OCI-LY3 (cell line): Measurements from ENCODE around the gene PRDM12.

ENCODE experiments used
- H2AFZ ChIP-seq: fragments of 200-600, 300-600 bp; shearing (Covaris generic); 2 replicates; pipeline ENCODE4 v1.6.0; 2014; ENCODE audit warnings: antibody characterized with exemption, low read depth, low read length
- H3K27ac ChIP-seq: fragments of 200-600, 300-600 bp; sonication (generic); 2 replicates; pipeline ENCODE4 v1.5.1; 2014; ENCODE audit warnings: mild to moderate bottlenecking, low read length, moderate library complexity, mixed read lengths
- H3K27me3 ChIP-seq: fragments of 200-600, 300-600 bp; sonication (generic); 2 replicates; pipeline ENCODE4 v1.6.1; 2014; ENCODE audit warnings: low read depth, low read length, mixed read lengths
- H3K36me3 ChIP-seq: fragments of 200-600, 300-600 bp; sonication (generic); replicated peaks from 2 replicates; pipeline ENCODE3; 2014; ENCODE audit warnings: low read depth, low read length, mixed read lengths
- H3K4me1 ChIP-seq: fragments of 300-600, 200-600 bp; sonication (generic); 2 replicates; pipeline ENCODE4 v1.6.1; 2014; ENCODE audit warnings: low read length, mixed read lengths
- H3K4me2 ChIP-seq: fragments of 200-600, 300-600 bp; sonication (generic); 2 replicates; pipeline ENCODE4 v1.6.1; 2014; ENCODE audit warnings: low read length, mixed read lengths
- H3K4me3 ChIP-seq: fragments of 300-600, 200-600 bp; sonication (generic); 2 replicates; pipeline ENCODE4 v1.5.1; 2014; ENCODE audit warnings: antibody characterized with exemption, mild to moderate bottlenecking, low read length, moderate library complexity
- H3K79me2 ChIP-seq: fragments of 300-600, 200-600 bp; shearing (Covaris generic); 2 replicates; pipeline ENCODE4 v1.6.1; 2014; ENCODE audit warnings: mild to moderate bottlenecking, low read length, mixed read lengths
- H3K9ac ChIP-seq: fragments of 300-600, 200-600 bp; shearing (Covaris generic); 2 replicates; pipeline ENCODE4 v1.6.0; 2014; ENCODE audit warnings: mild to moderate bottlenecking, low read length, moderate library complexity
- H3K9me3 ChIP-seq: fragments of 200-600, 300-600 bp; shearing (Covaris generic); 2 replicates; pipeline ENCODE4 v1.6.1; 2014; ENCODE audit warnings: low read length, mixed read lengths; ENCODE audit not compliant: insufficient read depth
- H4K20me1 ChIP-seq: fragments of 200-600, 300-600 bp; sonication (generic); 2 replicates; pipeline ENCODE4 v1.6.1; 2016; ENCODE audit warnings: low read length, mixed read lengths; ENCODE audit not compliant: insufficient read depth
- CTCF ChIP-seq: fragments of 200-600, 300-600 bp; sonication (generic); IDR thresholded peaks from 2 replicates; pipeline ENCODE4 v1.5.1; 2014; ENCODE audit warnings: antibody characterized with exemption, low read length, low read depth
- EZH2phosphoT487 ChIP-seq: fragments of 200-600 bp; shearing (Covaris generic); IDR thresholded peaks from 2 replicates; pipeline ENCODE4 v1.6.1; 2018; ENCODE audit warnings: antibody characterized with exemption, mixed run types, low read depth

PRDM12 gene

DNA sequence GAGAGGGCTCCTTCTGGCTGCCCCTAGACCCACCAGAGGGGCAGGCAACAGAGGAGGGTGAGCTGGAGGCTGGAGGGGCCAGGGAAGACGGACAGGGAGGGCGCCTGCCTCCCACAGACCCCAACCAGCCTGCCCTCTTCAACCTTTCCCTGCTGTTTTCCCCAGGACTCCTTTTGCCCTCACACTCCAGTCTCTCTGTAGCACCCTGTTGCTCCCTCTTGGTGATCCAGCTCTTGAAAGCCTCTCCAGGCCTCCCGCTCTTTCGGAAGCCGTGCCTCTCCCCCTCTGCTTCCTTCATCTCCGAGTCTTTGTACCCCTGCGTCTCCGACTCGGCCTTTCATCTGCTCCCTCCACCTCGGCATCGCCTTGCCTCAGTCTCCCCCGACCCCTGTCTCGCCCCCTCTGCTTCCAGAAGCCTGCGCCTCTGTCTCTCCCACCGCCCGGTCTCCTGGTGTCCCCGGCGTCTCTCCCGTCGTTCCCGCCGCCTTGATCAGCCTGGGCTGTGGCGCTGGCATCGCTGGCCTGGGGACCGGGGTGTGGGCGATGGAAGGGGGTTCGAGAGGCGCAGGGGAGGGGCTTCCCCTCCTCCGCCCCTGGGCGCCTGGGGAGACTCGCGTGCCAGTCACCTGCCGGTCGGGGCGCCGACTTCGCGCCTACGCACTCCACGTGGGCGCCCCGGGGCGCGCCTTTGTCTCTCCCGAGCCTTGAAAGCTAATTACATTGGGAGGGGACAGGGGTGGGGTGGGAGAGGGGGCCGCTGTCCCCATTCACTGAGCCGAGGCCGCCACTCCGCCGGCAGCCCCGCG, 5.3 kb upstream of the PRDM12 start:
- H3K9me3 ChIP-seq: no peaks in the 10 kb centered on the region
- no peak overlapping the region for H3K4me3 ChIP-seq
- H3K4me2 ChIP-seq: no peak overlapping the region
- no peaks in the 10 kb centered on the region for H4K20me1 ChIP-seq
- no peak overlapping the region for H3K9ac ChIP-seq
- no peaks in the 10 kb centered on the region for H3K79me2 ChIP-seq
- no peaks in the 10 kb centered on the region for H3K4me1 ChIP-seq
- no peaks in the 10 kb centered on the region for H3K36me3 ChIP-seq
- H3K27ac ChIP-seq: no peak overlapping the region
- TF ChIP-seq CTCF: no peak
- no peak for TF ChIP-seq EZH2phosphoT487
- H2AFZ ChIP-seq: no peak overlapping the region
- H3K27me3 ChIP-seq: no peaks in the 10 kb centered on the region

- no peaks in the 10 kb centered on the region for H3K4me1 ChIP-seq
- H3K36me3 ChIP-seq: no peaks in the 10 kb centered on the region
- H3K79me2 ChIP-seq: no peaks in the 10 kb centered on the region
- H4K20me1 ChIP-seq: no peaks in the 10 kb centered on the region
- no peak overlapping the region for H3K4me3 ChIP-seq
- H3K27ac ChIP-seq: no peak overlapping the region
- no peak for TF ChIP-seq CTCF
- TF ChIP-seq EZH2phosphoT487: no peak
- no peaks in the 10 kb centered on the region for H3K27me3 ChIP-seq
- H3K9ac ChIP-seq: no peak overlapping the region
- H3K9me3 ChIP-seq: no peaks in the 10 kb centered on the region
- no peak overlapping the region for H3K4me2 ChIP-seq
- no peak overlapping the region for H2AFZ ChIP-seq
Measured at GRCh38 chr9:130659699-130660248, 4.6 kb upstream of the PRDM12 start.

- Histone ChIP-seq H3K4me3 (no peak overlapping the region), H2AFZ (no peak overlapping the region), H3K36me3 (no peaks in the 10 kb centered on the region), H3K27me3 (no peaks in the 10 kb centered on the region), H3K4me1 (no peaks in the 10 kb centered on the region), H3K9me3 (no peaks in the 10 kb centered on the region), H3K27ac (no peak overlapping the region), H3K4me2 (no peak overlapping the region), H3K79me2 (no peaks in the 10 kb centered on the region), H3K9ac (no peak overlapping the region), H4K20me1 (no peaks in the 10 kb centered on the region)
- TF ChIP-seq EZH2phosphoT487: no peak
- TF ChIP-seq CTCF: no peak
Measured at GRCh38 chr9:130660326-130660682, 4.1 kb upstream of the PRDM12 start.

GRCh38 chr9:130660683-130661450, 3.5 kb upstream of the PRDM12 start:
- Histone ChIP-seq H2AFZ (no peak overlapping the region), H4K20me1 (no peaks in the 10 kb centered on the region), H3K9me3 (no peaks in the 10 kb centered on the region), H3K9ac (no peak overlapping the region), H3K4me3 (no peak overlapping the region), H3K27me3 (no peaks in the 10 kb centered on the region), H3K27ac (no peak overlapping the region), H3K4me1 (no peaks in the 10 kb centered on the region), H3K4me2 (no peak overlapping the region), H3K79me2 (no peaks in the 10 kb centered on the region), H3K36me3 (no peaks in the 10 kb centered on the region)
- TF ChIP-seq EZH2phosphoT487: no peak
- no peak for TF ChIP-seq CTCF
